ENCODE results near the gene RAB40AL.
A peak's percentile ranks its signal among the peaks of the same experiment; 100 is the strongest.
"Not testable (repeated sequence)": the region's sequence is repeated elsewhere in the genome, so short reads cannot be mapped to it uniquely, and the experiment has no call there.

RAB40AL gene

DNA sequence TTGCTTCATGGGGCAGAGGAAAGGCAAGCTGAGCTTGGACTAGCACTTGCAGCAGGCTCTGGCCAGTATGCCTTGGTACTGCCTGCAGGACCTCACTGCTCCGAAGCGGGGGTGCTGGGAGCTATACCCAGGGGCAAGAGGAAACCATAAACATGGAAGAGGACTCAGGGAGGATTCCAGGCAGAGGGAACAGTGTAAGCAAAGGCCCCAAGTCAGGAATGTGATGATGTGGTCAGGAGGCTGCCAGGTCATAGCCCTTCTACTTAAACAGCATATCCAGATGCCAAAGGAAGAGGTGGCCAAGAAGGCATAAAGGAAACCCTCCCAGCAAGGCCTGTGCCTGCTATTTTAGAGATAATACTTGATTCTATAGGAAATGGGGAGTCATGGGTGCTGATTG, 31.1 kb downstream of the RAB40AL start:
- H2AFZ ChIP-seq = no peak overlapping the region
- H3K9me3 ChIP-seq (ENCODE audit: control insufficient read depth, low read length) = no peaks in the 10 kb centered on the region
- H3K27ac ChIP-seq = no peak overlapping the region
- TF ChIP-seq, protein P1, sequence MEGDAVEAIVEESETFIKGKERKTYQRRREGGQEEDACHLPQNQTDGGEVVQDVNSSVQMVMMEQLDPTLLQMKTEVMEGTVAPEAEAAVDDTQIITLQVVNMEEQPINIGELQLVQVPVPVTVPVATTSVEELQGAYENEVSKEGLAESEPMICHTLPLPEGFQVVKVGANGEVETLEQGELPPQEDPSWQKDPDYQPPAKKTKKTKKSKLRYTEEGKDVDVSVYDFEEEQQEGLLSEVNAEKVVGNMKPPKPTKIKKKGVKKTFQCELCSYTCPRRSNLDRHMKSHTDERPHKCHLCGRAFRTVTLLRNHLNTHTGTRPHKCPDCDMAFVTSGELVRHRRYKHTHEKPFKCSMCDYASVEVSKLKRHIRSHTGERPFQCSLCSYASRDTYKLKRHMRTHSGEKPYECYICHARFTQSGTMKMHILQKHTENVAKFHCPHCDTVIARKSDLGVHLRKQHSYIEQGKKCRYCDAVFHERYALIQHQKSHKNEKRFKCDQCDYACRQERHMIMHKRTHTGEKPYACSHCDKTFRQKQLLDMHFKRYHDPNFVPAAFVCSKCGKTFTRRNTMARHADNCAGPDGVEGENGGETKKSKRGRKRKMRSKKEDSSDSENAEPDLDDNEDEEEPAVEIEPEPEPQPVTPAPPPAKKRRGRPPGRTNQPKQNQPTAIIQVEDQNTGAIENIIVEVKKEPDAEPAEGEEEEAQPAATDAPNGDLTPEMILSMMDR (IDR thresholded peaks at IDR 0.05) = no peak
- no peak overlapping the region for H3K9ac ChIP-seq
- H3K4me3 ChIP-seq (ENCODE audit: low read depth, low read length) = no peak overlapping the region
- H3K79me2 ChIP-seq = no peaks in the 10 kb centered on the region
- no peak overlapping the region for H3K4me2 ChIP-seq (ENCODE audit: low read length)
- no peaks in the 10 kb centered on the region for H3K36me3 ChIP-seq (ENCODE audit: control insufficient read depth, insufficient read depth, low read length)
- H3K27me3 ChIP-seq (ENCODE audit: control insufficient read depth, insufficient read depth, low read length) = no peaks in the 10 kb centered on the region
- no peaks in the 10 kb centered on the region for H3K4me1 ChIP-seq

DNA sequence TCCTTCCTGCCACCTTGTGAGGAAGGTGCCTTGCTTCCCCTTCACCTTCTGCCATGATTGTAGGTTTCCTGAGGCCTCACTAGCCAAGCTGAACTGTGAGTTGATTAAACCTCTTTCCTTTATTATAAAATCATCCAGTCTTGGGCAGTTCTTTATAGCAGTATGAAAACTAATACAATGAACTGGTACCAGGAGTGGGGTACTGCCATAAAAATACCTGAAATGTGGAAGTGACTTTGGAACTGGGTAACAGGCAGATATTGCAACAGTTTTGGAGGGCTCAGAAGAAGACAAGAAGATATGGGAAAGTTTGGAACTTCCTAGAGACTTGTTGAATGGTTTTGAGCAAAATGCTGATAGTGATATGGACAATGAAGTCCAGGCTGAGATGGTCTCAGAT, 34.5 kb downstream of the RAB40AL start:
- not testable (repeated sequence) for H3K4me1 ChIP-seq; H3K36me3 ChIP-seq (ENCODE audit: control insufficient read depth, insufficient read depth, low read length); H3K27ac ChIP-seq; H3K79me2 ChIP-seq; H3K27me3 ChIP-seq (ENCODE audit: control insufficient read depth, insufficient read depth, low read length); H3K9ac ChIP-seq; H3K9me3 ChIP-seq (ENCODE audit: control insufficient read depth, low read length); H3K4me3 ChIP-seq (ENCODE audit: low read depth, low read length); H3K4me2 ChIP-seq (ENCODE audit: low read length); H2AFZ ChIP-seq

DNA sequence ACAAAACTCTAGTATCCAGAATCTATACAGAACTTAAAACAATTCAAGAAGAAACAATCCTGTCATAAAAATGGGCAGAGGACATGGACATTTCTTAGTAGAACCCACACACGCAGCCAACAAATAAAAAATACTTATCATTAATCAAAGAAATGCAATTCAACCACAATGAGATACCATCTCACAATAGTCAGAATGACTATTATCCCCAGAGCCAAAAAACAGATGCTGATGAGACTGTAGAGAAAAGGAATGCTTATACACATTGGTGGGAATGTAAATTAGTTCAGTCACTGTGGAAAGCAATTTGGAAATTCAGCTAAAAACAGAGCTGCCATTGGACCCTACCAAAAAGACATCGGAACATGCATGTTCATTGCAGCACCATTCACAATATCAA, 37.9 kb downstream of the RAB40AL start:
- TF ChIP-seq, protein P1 (IDR thresholded peaks at IDR 0.05) = no peak
- Histone ChIP-seq H3K27ac (no peak overlapping the region), H2AFZ (no peak overlapping the region), H3K9ac (no peak overlapping the region), H3K9me3 (ENCODE audit: control insufficient read depth, low read length) (no peaks in the 10 kb centered on the region), H3K79me2 (no peaks in the 10 kb centered on the region), H3K4me3 (ENCODE audit: low read depth, low read length) (no peak overlapping the region), H3K4me1 (peaks cover 2% of the 10 kb centered on the region), H3K27me3 (ENCODE audit: control insufficient read depth, insufficient read depth, low read length) (no peaks in the 10 kb centered on the region), H3K4me2 (ENCODE audit: low read length) (no peak overlapping the region), H3K36me3 (ENCODE audit: control insufficient read depth, insufficient read depth, low read length) (no peaks in the 10 kb centered on the region)

DNA sequence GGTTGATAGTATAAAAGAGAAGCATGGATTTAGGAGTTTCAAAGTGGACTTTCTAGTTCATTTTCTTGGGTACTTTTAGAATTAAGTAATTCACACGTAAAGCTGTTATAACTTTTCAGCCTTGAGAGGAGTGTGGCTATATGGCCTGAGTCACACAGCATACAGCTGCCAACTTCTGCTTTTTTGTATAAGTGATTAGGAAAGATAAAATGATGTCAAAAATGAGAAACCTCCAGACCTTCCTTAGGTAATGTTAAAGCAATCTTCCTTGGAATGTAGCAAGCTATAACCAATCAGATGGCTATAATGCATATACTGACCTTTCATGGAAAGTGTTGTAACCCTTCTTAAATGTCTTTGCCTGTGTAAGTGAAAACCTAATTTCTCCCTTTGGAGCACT, 39.2 kb downstream of the RAB40AL start:
- no peaks in the 10 kb centered on the region for H3K27me3 ChIP-seq (ENCODE audit: control insufficient read depth, insufficient read depth, low read length)
- H3K9me3 ChIP-seq (ENCODE audit: control insufficient read depth, low read length) = no peaks in the 10 kb centered on the region
- no peak overlapping the region for H3K4me3 ChIP-seq (ENCODE audit: low read depth, low read length)
- TF ChIP-seq, protein P1 (IDR thresholded peaks at IDR 0.05) = no peak
- no peak overlapping the region for H3K9ac ChIP-seq
- H3K27ac ChIP-seq = peak overlapping the region; percentile 75
- no peak overlapping the region for H3K4me2 ChIP-seq (ENCODE audit: low read length)
- no peak overlapping the region for H2AFZ ChIP-seq
- no peaks in the 10 kb centered on the region for H3K36me3 ChIP-seq (ENCODE audit: control insufficient read depth, insufficient read depth, low read length)
- H3K4me1 ChIP-seq = peaks cover 2% of the 10 kb centered on the region
- H3K79me2 ChIP-seq = no peaks in the 10 kb centered on the region

DNA sequence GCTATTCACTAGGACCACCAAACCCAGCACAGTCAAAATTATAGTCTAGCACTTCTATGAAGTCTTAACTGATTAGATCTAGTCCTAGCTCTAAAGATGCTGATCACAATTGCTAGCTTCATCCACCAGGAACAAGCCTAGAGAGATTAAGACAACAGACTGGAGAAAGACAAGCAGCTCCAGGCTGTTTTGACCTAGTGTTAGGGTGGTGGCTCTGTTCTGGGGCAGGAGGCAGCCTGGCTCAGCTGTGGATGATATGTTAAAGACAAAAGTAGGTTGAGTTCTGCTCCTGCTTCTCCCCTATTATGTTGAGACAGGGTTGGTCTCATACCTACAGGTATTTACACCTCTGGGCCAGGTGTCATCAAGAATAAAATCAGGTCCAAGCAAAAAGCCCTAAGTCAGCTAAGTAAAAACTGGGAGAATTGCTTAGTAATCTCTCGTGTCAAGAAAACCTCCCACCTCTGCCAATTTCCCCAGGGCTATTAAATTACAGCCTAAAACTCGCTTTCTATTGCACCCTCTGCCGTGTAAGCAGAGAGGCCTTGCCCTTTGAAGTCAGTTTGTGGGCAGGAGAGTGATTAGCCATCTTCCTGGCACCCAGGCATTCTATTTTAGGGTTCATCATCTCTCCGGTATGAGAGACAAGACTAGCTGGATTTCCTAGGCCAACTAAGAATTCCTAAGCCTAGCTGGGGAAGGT, 39.9 kb downstream of the RAB40AL start:
- Histone ChIP-seq H3K36me3 (ENCODE audit: control insufficient read depth, insufficient read depth, low read length) (no peaks in the 10 kb centered on the region), H3K79me2 (no peaks in the 10 kb centered on the region), H3K4me2 (ENCODE audit: low read length) (no peak overlapping the region), H3K9ac (no peak overlapping the region), H3K27me3 (ENCODE audit: control insufficient read depth, insufficient read depth, low read length) (no peaks in the 10 kb centered on the region), H3K9me3 (ENCODE audit: control insufficient read depth, low read length) (no peaks in the 10 kb centered on the region), H3K27ac (peak overlapping the region; percentile 75), H3K4me1 (peaks cover 2% of the 10 kb centered on the region), H3K4me3 (ENCODE audit: low read depth, low read length) (no peak overlapping the region), H2AFZ (peak overlapping the region; percentile 42)
- TF ChIP-seq, protein P1 (IDR thresholded peaks at IDR 0.05) = no peak
